ENCODE results near the gene TNRC6A. TPM values are rescaled to one million over a fixed set of nuclear protein-coding genes. Genes with fewer than 3 reads are reported as not detected.

Gene TNRC6A
- total RNA-seq, 6 donors from 2014 or later, result 35.2 to 152 (median 65.3) TPM

- Histone ChIP-seq H3K4me1 (peaks cover 0 to 17% (median 3%) of the 10 kb centered on the region in 4 donors), H3K9me3 (no peaks in the 10 kb centered on the region), H3K4me3 (no peak overlapping the region), H3K27me3 (no peaks in the 10 kb centered on the region), H3K27ac (no peak overlapping the region), H3K36me3 (peaks cover 4 to 52% (median 6%) of the 10 kb centered on the region in 4 donors)
- no peak for TF ChIP-seq POLR2AphosphoS5 (IDR thresholded peaks at IDR 0.05)
- TF ChIP-seq EP300 (IDR thresholded peaks at IDR 0.05), result no peak
- no peak for TF ChIP-seq POLR2A (IDR thresholded peaks at IDR 0.05)
- no peak for TF ChIP-seq CTCF (IDR thresholded peaks at IDR 0.05)
- DNase-seq (no peak), ATAC-seq (ENCODE audit: low FRiP score in 2 of 2) (no peak)
- 85 to 88% methylated on average over 2 of the region's 2 CpGs for WGBS, 2 donors
These were observed 29.6 kb downstream of the TNRC6A start for GRCh38 chr16:24759006-24759405.

GRCh38 chr16:24761526-24761925 lies 32.1 kb downstream of the TNRC6A start:
- H3K9me3 ChIP-seq, result no peaks in the 10 kb centered on the region
- H3K4me1 ChIP-seq, result peaks cover 0 to 8% (median 3%) of the 10 kb centered on the region in 4 donors
- DNase-seq (no peak), ATAC-seq (ENCODE audit: low FRiP score in 2 of 2) (no peak)
- no peak overlapping the region for H3K4me3 ChIP-seq
- H3K27ac ChIP-seq, result no peak overlapping the region
- no peak for TF ChIP-seq POLR2A (IDR thresholded peaks at IDR 0.05)
- TF ChIP-seq CTCF (IDR thresholded peaks at IDR 0.05), result no peak
- TF ChIP-seq POLR2AphosphoS5 (IDR thresholded peaks at IDR 0.05), result no peak
- no peak for TF ChIP-seq EP300 (IDR thresholded peaks at IDR 0.05)
- H3K27me3 ChIP-seq, result no peaks in the 10 kb centered on the region
- WGBS, 2 donors, result 85 to 90% methylated on average over 6 of the region's 6 CpGs
- H3K36me3 ChIP-seq, result peaks cover 4 to 60% (median 6%) of the 10 kb centered on the region in 4 donors

GRCh38 chr16:24764916-24765315 lies 35.5 kb downstream of the TNRC6A start:
- Histone ChIP-seq H3K27ac (no peak overlapping the region), H3K36me3 (peaks cover 0 to 54% (median 6%) of the 10 kb centered on the region in 4 donors), H3K4me3 (no peak overlapping the region), H3K27me3 (no peaks in the 10 kb centered on the region), H3K9me3 (no peaks in the 10 kb centered on the region), H3K4me1 (peaks cover 0 to 8% (median 3%) of the 10 kb centered on the region in 4 donors)
- ATAC-seq (ENCODE audit: low FRiP score in 2 of 2) (no peak), DNase-seq (no peak)
- WGBS, 2 donors, result 93 to 94% methylated on average over 2 of the region's 2 CpGs
- TF ChIP-seq POLR2AphosphoS5 (IDR thresholded peaks at IDR 0.05) (no peak), POLR2A (IDR thresholded peaks at IDR 0.05) (no peak)

- ATAC-seq (ENCODE audit: low FRiP score in 2 of 2) (no peak), DNase-seq (no peak)
- no peak for TF ChIP-seq POLR2A (IDR thresholded peaks at IDR 0.05)
- TF ChIP-seq POLR2AphosphoS5 (IDR thresholded peaks at IDR 0.05), result no peak
- no peak for TF ChIP-seq CTCF (IDR thresholded peaks at IDR 0.05)
- TF ChIP-seq EP300 (IDR thresholded peaks at IDR 0.05), result no peak
- H3K27ac ChIP-seq, result no peak overlapping the region
- H3K4me1 ChIP-seq, result peaks cover 0 to 8% (median 3%) of the 10 kb centered on the region in 4 donors
- H3K27me3 ChIP-seq, result no peaks in the 10 kb centered on the region
- WGBS, 2 donors, result 91 to 93% methylated on average over 3 of the region's 3 CpGs
- H3K4me3 ChIP-seq, result no peak overlapping the region
- H3K36me3 ChIP-seq, result peaks cover 0 to 43% (median 6%) of the 10 kb centered on the region in 4 donors
- no peaks in the 10 kb centered on the region for H3K9me3 ChIP-seq
These were observed 36.6 kb downstream of the TNRC6A start for GRCh38 chr16:24766057-24766456.

GRCh38 chr16:24769806-24770205 lies 40.4 kb downstream of the TNRC6A start:
- WGBS, 2 donors, result 90 to 94% methylated on average over 5 of the region's 5 CpGs
- Histone ChIP-seq H3K4me3 (no peak overlapping the region), H3K27ac (no peak overlapping the region), H3K27me3 (no peaks in the 10 kb centered on the region), H3K36me3 (peaks cover 0 to 26% (median 2%) of the 10 kb centered on the region in 4 donors), H3K4me1 (peaks cover 0 to 6% (median 0%) of the 10 kb centered on the region in 4 donors), H3K9me3 (no peaks in the 10 kb centered on the region)
- ATAC-seq (ENCODE audit: low FRiP score in 2 of 2) (no peak), DNase-seq (no peak)
- TF ChIP-seq POLR2A (IDR thresholded peaks at IDR 0.05), result no peak
- TF ChIP-seq EP300 (IDR thresholded peaks at IDR 0.05), result no peak
- no peak for TF ChIP-seq CTCF (IDR thresholded peaks at IDR 0.05)
- TF ChIP-seq POLR2AphosphoS5 (IDR thresholded peaks at IDR 0.05), result no peak

Measured in upper lobe of left lung (tissue), 6 donors.